Breast epithelium (tissue), 3 donors: ENCODE data around the gene NAPSA.

Experiments
- POLR2A ChIP-seq: fragments of 450-650 bp; IDR thresholded peaks from one replicate; pipeline ENCODE4 v1.6.1; 2016; ENCODE audit warnings: antibody characterized with exemption, mild to moderate bottlenecking, moderate library complexity
- POLR2AphosphoS5 ChIP-seq, 3 donors: sonication (generic); formaldehyde crosslinking; IDR thresholded peaks; one replicate each; pipeline ENCODE4 v1.6.1; 2017; ENCODE audit warnings: antibody characterized with exemption in 3 of 3
- TF ChIP-seq, protein P1 (sequence below), 3 donors: fragments of 450-650 bp; IDR thresholded peaks; one replicate each; pipeline ENCODE4 v1.5.1; 2016 to 2017; ENCODE audit warnings: antibody characterized with exemption in 3 of 3, mild to moderate bottlenecking in 3 of 3, moderate library complexity in 3 of 3

DNA sequence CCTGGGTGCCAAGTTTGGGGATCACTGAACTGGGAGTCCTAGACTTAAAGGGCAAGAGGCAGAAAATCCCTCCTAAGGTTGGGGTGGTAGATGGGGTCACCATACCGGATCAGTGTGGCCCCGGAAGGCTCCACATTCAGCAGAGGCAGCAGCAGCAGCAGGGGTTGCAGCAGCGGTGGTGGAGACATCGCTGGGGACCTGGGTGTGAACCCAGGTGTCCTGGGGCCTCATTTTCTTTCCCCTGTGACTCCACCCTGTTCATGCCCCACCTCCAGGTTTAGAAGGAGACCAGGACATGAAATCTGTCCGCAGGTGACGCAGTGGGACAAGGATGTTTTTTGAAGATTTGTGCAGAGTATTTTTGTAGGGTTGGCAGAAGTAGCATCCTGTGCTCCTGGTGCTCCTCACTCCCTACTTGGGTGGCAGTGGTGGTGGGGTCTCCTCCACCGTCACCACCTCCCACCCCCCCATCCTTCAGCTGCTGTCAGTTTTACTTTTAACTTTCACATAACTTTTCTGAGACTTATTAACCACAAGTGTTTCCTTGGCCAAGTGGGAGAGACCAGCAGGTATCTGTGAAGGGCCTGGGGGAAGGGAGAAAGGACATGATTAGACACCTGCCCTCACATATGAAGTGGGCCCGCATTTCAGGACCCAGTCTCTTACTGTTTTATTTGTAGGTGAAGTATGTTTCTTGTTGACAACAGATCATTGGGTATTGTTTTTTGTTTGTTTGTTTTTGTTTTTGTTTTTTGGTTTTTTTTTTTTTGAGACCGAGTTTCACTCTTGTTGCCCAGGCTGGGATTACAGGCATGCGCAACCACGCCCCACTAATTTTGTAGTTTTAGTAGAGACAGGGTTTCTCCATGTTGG is at the start of gene NAPSA:
- TF ChIP-seq POLR2A: no peak
- TF ChIP-seq, protein P1, sequence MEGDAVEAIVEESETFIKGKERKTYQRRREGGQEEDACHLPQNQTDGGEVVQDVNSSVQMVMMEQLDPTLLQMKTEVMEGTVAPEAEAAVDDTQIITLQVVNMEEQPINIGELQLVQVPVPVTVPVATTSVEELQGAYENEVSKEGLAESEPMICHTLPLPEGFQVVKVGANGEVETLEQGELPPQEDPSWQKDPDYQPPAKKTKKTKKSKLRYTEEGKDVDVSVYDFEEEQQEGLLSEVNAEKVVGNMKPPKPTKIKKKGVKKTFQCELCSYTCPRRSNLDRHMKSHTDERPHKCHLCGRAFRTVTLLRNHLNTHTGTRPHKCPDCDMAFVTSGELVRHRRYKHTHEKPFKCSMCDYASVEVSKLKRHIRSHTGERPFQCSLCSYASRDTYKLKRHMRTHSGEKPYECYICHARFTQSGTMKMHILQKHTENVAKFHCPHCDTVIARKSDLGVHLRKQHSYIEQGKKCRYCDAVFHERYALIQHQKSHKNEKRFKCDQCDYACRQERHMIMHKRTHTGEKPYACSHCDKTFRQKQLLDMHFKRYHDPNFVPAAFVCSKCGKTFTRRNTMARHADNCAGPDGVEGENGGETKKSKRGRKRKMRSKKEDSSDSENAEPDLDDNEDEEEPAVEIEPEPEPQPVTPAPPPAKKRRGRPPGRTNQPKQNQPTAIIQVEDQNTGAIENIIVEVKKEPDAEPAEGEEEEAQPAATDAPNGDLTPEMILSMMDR (IDR thresholded peaks at IDR 0.05): no peak
- TF ChIP-seq POLR2AphosphoS5 (IDR thresholded peaks at IDR 0.05): no peak
